ENCODE measurements around the gene IHH. TPM values are rescaled to one million over a fixed set of nuclear protein-coding genes. Genes with fewer than 3 reads are reported as not detected.

IHH gene
- total RNA-seq, 1 experiment from 2014 or later = 0.11 TPM

DNA sequence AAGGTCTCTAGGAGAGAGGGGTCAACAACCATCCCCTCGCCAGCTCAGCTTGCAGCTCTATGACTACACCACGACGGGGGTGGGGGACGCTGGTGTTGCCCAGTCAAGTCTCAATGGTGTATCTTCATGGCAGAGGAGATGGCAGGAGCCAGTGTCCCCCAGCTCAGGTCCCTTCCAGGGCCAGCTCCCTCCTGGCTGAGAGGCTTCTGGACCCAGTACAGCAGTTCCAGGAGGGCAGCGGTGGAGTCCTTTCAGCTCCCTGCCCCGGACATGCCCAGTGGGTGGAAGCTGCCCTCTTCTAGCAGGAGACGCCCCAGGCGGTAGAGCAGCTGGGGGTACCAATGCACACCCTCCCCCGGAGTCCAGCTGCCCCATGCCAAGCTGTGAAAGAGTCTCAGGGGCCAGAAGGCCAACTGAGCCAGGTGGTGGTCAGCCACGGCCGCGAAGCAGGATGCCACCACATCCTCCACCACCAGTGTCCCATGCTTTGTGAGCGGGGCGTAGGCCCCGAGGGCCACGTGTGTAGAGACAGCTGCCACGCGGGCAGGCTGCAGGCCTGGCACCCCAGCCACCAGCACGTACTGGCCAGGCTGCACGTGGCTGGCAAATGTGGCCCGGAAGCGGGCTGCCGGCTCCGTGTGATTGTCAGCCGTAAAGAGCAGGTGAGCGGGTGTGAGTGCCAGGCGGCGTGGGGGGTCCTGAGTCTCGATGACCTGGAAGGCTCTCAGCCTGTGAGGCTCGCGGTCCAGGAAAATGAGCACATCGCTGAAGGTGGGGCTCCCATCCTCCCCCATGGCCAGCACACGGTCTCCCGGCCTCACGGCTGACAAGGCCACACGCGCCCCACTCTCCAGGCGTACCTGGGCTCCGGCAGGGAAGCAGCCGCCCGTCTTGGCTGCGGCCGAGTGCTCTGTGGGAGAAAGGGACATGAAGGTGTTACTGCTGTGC, 5.5 kb downstream of the IHH start (continued):
- TF ChIP-seq, protein P1, sequence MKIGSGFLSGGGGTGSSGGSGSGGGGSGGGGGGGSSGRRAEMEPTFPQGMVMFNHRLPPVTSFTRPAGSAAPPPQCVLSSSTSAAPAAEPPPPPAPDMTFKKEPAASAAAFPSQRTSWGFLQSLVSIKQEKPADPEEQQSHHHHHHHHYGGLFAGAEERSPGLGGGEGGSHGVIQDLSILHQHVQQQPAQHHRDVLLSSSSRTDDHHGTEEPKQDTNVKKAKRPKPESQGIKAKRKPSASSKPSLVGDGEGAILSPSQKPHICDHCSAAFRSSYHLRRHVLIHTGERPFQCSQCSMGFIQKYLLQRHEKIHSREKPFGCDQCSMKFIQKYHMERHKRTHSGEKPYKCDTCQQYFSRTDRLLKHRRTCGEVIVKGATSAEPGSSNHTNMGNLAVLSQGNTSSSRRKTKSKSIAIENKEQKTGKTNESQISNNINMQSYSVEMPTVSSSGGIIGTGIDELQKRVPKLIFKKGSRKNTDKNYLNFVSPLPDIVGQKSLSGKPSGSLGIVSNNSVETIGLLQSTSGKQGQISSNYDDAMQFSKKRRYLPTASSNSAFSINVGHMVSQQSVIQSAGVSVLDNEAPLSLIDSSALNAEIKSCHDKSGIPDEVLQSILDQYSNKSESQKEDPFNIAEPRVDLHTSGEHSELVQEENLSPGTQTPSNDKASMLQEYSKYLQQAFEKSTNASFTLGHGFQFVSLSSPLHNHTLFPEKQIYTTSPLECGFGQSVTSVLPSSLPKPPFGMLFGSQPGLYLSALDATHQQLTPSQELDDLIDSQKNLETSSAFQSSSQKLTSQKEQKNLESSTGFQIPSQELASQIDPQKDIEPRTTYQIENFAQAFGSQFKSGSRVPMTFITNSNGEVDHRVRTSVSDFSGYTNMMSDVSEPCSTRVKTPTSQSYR (CRISPR knock-in tag; IDR thresholded peaks at IDR 0.05) = no peak
- TF ChIP-seq, protein P2, sequence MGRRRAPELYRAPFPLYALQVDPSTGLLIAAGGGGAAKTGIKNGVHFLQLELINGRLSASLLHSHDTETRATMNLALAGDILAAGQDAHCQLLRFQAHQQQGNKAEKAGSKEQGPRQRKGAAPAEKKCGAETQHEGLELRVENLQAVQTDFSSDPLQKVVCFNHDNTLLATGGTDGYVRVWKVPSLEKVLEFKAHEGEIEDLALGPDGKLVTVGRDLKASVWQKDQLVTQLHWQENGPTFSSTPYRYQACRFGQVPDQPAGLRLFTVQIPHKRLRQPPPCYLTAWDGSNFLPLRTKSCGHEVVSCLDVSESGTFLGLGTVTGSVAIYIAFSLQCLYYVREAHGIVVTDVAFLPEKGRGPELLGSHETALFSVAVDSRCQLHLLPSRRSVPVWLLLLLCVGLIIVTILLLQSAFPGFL (CRISPR knock-in tag; IDR thresholded peaks at IDR 0.05; ENCODE audit: borderline replicate concordance) = no peak
- TF ChIP-seq, protein P3, sequence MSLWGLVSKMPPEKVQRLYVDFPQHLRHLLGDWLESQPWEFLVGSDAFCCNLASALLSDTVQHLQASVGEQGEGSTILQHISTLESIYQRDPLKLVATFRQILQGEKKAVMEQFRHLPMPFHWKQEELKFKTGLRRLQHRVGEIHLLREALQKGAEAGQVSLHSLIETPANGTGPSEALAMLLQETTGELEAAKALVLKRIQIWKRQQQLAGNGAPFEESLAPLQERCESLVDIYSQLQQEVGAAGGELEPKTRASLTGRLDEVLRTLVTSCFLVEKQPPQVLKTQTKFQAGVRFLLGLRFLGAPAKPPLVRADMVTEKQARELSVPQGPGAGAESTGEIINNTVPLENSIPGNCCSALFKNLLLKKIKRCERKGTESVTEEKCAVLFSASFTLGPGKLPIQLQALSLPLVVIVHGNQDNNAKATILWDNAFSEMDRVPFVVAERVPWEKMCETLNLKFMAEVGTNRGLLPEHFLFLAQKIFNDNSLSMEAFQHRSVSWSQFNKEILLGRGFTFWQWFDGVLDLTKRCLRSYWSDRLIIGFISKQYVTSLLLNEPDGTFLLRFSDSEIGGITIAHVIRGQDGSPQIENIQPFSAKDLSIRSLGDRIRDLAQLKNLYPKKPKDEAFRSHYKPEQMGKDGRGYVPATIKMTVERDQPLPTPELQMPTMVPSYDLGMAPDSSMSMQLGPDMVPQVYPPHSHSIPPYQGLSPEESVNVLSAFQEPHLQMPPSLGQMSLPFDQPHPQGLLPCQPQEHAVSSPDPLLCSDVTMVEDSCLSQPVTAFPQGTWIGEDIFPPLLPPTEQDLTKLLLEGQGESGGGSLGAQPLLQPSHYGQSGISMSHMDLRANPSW (CRISPR knock-in tag; conservative IDR thresholded peaks at IDR 0.05; ENCODE audit: low read depth) = no peak
- TF ChIP-seq, protein P4, sequence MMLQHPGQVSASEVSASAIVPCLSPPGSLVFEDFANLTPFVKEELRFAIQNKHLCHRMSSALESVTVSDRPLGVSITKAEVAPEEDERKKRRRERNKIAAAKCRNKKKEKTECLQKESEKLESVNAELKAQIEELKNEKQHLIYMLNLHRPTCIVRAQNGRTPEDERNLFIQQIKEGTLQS (CRISPR knock-in tag; conservative IDR thresholded peaks at IDR 0.05) = no peak
- no peak for TF ChIP-seq MYBL2 (CRISPR knock-in tag; IDR thresholded peaks at IDR 0.05)
- TF ChIP-seq, protein P5, sequence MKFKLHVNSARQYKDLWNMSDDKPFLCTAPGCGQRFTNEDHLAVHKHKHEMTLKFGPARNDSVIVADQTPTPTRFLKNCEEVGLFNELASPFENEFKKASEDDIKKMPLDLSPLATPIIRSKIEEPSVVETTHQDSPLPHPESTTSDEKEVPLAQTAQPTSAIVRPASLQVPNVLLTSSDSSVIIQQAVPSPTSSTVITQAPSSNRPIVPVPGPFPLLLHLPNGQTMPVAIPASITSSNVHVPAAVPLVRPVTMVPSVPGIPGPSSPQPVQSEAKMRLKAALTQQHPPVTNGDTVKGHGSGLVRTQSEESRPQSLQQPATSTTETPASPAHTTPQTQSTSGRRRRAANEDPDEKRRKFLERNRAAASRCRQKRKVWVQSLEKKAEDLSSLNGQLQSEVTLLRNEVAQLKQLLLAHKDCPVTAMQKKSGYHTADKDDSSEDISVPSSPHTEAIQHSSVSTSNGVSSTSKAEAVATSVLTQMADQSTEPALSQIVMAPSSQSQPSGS (CRISPR knock-in tag; IDR thresholded peaks at IDR 0.05; ENCODE audit: borderline replicate concordance, low read depth) = no peak

DNA sequence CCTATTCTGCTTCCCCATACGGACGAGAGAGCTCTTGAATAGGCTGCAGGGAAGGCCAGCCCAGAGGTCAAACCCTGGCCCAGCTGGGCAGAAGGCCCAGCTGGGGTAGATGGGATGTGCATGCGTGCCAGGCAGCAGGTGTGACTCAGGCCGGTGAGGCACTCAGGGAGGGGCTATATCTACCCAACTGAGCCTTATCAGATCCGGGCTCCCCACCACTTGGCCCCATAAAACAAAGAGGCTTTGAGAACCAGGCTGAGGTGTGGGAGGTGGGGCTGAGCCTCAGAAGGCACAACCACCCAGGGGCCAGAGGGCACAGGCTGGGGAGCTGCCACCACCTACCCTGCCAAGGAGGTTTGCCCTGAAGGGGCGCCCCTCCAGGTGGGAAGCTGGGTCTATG, 11.4 kb downstream of the IHH start:
- no peaks in the 10 kb centered on the region for H3K4me1 Mint-ChIP-seq
- ATAC-seq (no peak), DNase-seq (ENCODE audit: low spot score) (no peak)
- POLR2A ChIA-PET = no interaction called here
- no peak overlapping the region for H3K4me3 Mint-ChIP-seq
- H3K36me3 Mint-ChIP-seq = no peaks in the 10 kb centered on the region
- H3K27ac Mint-ChIP-seq = no peak overlapping the region
- CTCF ChIA-PET = interaction anchor here (1.4 to 2.6 kb wide), 3 partner anchors 20 to 70 kb away, joined by 4 to 13 read pairs (median 5); no protein-coding TSS in a partner anchor
- no peaks in the 10 kb centered on the region for H3K9me3 Mint-ChIP-seq
- H3K27me3 Mint-ChIP-seq (ENCODE audit: low read depth) = peaks cover 65% of the 10 kb centered on the region
- TF ChIP-seq, protein P6, sequence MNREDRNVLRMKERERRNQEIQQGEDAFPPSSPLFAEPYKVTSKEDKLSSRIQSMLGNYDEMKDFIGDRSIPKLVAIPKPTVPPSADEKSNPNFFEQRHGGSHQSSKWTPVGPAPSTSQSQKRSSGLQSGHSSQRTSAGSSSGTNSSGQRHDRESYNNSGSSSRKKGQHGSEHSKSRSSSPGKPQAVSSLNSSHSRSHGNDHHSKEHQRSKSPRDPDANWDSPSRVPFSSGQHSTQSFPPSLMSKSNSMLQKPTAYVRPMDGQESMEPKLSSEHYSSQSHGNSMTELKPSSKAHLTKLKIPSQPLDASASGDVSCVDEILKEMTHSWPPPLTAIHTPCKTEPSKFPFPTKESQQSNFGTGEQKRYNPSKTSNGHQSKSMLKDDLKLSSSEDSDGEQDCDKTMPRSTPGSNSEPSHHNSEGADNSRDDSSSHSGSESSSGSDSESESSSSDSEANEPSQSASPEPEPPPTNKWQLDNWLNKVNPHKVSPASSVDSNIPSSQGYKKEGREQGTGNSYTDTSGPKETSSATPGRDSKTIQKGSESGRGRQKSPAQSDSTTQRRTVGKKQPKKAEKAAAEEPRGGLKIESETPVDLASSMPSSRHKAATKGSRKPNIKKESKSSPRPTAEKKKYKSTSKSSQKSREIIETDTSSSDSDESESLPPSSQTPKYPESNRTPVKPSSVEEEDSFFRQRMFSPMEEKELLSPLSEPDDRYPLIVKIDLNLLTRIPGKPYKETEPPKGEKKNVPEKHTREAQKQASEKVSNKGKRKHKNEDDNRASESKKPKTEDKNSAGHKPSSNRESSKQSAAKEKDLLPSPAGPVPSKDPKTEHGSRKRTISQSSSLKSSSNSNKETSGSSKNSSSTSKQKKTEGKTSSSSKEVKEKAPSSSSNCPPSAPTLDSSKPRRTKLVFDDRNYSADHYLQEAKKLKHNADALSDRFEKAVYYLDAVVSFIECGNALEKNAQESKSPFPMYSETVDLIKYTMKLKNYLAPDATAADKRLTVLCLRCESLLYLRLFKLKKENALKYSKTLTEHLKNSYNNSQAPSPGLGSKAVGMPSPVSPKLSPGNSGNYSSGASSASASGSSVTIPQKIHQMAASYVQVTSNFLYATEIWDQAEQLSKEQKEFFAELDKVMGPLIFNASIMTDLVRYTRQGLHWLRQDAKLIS (CRISPR knock-in tag; IDR thresholded peaks at IDR 0.05; ENCODE audit: borderline replicate concordance) = no peak
- TF ChIP-seq, protein P7, sequence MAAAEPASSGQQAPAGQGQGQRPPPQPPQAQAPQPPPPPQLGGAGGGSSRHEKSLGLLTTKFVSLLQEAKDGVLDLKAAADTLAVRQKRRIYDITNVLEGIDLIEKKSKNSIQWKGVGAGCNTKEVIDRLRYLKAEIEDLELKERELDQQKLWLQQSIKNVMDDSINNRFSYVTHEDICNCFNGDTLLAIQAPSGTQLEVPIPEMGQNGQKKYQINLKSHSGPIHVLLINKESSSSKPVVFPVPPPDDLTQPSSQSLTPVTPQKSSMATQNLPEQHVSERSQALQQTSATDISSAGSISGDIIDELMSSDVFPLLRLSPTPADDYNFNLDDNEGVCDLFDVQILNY (CRISPR knock-in tag; IDR thresholded peaks at IDR 0.05) = no peak
- TF ChIP-seq, protein P8, sequence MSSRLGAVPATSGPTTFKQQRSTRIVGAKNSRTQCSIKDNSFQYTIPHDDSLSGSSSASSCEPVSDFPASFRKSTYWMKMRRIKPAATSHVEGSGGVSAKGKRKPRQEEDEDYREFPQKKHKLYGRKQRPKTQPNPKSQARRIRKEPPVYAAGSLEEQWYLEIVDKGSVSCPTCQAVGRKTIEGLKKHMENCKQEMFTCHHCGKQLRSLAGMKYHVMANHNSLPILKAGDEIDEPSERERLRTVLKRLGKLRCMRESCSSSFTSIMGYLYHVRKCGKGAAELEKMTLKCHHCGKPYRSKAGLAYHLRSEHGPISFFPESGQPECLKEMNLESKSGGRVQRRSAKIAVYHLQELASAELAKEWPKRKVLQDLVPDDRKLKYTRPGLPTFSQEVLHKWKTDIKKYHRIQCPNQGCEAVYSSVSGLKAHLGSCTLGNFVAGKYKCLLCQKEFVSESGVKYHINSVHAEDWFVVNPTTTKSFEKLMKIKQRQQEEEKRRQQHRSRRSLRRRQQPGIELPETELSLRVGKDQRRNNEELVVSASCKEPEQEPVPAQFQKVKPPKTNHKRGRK (CRISPR knock-in tag; IDR thresholded peaks at IDR 0.05; ENCODE audit: borderline replicate concordance) = no peak
- TF ChIP-seq KAT7 (CRISPR knock-in tag; IDR thresholded peaks at IDR 0.05; ENCODE audit: borderline replicate concordance) (no peak), TEAD4 (CRISPR knock-in tag; IDR thresholded peaks at IDR 0.05) (no peak), CBFB (CRISPR knock-in tag; IDR thresholded peaks at IDR 0.05; ENCODE audit: low read depth) (no peak), ZNF317 (CRISPR knock-in tag; IDR thresholded peaks at IDR 0.05; ENCODE audit: borderline replicate concordance, low read depth) (no peak)
- TF ChIP-seq, protein P9, sequence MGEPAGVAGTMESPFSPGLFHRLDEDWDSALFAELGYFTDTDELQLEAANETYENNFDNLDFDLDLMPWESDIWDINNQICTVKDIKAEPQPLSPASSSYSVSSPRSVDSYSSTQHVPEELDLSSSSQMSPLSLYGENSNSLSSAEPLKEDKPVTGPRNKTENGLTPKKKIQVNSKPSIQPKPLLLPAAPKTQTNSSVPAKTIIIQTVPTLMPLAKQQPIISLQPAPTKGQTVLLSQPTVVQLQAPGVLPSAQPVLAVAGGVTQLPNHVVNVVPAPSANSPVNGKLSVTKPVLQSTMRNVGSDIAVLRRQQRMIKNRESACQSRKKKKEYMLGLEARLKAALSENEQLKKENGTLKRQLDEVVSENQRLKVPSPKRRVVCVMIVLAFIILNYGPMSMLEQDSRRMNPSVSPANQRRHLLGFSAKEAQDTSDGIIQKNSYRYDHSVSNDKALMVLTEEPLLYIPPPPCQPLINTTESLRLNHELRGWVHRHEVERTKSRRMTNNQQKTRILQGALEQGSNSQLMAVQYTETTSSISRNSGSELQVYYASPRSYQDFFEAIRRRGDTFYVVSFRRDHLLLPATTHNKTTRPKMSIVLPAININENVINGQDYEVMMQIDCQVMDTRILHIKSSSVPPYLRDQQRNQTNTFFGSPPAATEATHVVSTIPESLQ (CRISPR knock-in tag; IDR thresholded peaks at IDR 0.05) = no peak
